Left colon (tissue), 2 donors: Measurements from ENCODE around the gene STXBP5. TPM values are rescaled to one million over a fixed set of nuclear protein-coding genes. Genes with fewer than 3 reads are reported as not detected.

ENCODE experiments used
- ATAC-seq: fragments of 200-7000 bp; cut with Tn5 transposase; one replicate; pipeline ENCODE4 v1.9.1; 2020; ENCODE audit warnings: mild to moderate bottlenecking, moderate library complexity
- DNase-seq, 2 donors: peaks; one replicate each; pipeline ENCODE4 v3.0.0-alpha.2; 2020
- intact Hi-C, 2 donors: fragments of 100-400 bp; cut with DNase I in 1 of 2; cut with micrococcal nuclease in 1 of 2; formaldehyde crosslinking; loops; one replicate each; pipeline versions ENCODE4 v1.11.2 to v1.14.0; 2022; cut with DNase I, micrococcal nuclease
- total RNA-seq, 2 donors: library from RNA; stranded (reverse); fragmentation: NEBNext Ultra II Directional; extraction: Animal tissue kit (Norgen Biotek cat#: 25700); gene quantifications; one replicate each; pipeline ENCODE4 v1.2.1, GENCODE V29; 2021
- donor health status: DM: no; HTN: no; CAD: no.
- donor health status: DM: yes; HTN: yes; CAD: no.

STXBP5 gene
- total RNA-seq, 2 donors from 2014 or later, result 58.0 to 86.1 TPM

DNA sequence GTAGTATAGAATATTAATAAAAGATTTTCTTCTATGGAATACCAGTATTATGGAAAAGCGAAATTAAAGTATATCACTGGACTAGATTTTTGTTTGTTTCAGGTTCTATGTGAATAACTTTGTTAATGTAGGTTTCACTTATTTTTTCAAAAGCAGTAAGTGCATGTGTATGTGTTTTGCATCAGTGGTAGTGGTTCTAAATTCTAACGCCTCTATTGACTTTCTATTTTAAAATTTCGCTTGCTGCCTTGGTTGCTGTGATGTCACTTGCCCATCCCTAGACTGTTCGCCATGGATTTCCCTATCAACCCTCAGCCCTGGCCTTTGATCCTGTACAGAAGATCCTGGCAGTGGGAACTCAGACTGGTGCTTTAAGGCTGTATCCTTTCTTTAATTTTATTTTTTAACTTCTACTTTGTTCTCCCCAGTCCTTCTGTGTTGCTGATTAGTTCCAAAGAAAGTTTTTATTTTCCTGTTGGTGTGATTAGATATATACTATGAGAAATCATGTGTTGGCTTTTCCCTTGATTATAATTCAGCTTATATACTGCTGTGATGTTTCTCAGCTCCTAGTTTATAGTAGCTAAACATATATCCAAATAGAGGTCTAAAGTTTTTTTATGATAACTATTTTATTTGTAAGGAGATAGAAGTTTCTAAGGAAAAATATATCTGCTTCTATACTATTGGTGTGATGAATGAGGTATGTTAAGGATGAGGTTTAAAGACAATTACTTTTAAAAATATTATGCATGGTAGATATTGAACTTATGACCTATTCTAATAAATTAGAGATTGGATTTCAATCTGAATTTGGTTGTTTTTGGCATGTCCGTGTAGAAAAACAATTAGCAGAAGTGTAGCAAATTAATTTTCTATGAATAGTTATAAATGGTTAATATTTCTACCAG is 1.7 kb downstream of the STXBP5 start:
- ATAC-seq (peak; percentile 38), DNase-seq (peak; percentile 45 to 66)
- intact Hi-C loops, result no loop called here

DNA sequence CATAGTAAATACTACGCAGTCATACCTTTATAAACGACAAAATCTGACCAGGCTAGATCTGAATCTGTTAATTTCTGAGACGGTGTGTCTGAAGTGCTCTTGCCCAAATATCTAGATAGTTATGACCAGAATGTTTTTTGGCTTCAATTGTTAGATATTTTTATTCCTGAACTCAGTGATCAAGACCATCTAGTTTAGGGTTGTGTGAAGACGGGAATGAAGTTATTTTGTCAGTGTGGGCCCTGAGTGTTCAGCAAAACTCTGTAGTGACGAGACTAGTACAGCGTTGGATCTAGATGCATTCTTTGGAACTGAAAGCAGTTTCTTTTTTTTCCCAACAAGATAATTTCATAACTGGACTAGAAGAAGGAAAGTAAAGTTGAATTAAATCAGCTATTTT is 3.1 kb downstream of the STXBP5 start:
- intact Hi-C loops, result no loop called here
- DNase-seq (no peak), ATAC-seq (no peak)

DNA sequence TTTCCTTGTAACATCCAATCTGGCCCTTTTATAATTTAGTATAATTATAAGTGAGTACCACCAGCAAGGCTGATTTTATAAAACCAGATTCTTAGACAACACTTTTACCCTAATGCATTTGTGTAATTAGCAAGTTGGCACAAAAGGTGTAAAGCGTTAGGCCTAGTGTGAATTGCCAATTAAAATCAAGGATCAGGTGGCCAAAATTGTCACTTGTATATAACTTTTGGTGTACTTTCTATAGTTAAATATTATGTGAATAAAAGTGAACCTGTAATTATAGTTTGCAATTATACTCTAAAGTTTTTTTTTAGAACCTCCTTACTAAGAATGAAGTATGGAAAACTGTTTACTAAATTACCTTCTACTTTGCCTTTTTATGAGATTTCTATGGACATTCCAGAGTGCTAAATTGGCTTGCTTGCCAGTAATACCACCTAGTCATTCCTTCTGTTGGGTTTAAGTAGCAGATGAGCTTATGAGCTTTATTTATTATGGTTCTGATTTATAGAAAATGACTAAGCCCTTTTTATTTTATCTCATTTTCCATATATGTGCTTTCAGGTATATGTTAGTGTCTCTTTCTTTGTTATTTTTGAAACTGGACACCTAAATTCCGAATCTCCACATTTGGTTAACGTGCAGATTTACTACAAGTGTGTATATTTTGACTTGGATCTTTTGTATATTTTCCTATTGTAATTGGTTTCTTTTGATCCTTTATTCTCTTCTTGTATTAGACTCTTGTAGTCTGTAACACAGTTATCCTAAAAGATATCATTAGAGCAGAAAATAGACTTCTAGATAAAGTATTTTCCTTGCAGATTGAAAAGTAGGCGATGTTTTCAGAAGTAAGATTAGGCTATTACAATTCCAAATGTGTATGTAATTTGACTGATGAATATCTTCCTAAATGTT is 3.9 kb downstream of the STXBP5 start:
- DNase-seq, result no peak
- intact Hi-C loops, result no loop called here
- no peak for ATAC-seq

DNA sequence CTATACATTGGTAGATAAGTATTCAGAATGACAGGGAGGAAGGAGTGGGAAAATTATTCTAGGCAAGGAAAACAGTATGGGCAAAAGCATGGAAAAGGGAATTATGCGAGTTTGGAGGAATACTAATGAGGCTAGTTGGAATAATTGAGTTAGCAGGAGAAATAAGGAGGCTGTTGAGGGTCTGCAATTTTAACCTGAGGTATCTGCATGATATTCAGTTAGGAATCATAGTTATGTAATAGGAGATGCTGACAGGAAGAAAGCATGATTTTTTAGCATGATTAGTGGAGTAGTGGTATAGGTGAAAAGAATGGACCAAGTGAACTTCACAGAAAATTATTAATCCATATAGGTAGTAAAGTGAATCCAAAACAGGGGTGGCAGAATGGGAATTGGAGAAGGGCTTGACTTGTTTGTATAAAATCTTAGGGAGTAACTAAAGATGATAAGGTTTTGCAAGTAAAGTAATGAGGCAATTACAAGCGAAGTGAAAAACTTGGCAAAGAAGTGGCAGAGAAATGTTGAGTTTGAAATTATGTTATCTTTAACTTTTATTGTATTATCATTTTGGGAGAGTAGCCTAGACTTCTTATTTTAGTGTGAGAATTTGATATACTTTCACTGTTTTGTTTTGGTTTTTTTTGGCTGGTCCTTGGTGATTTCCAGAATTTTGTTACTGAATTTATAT is 5.7 kb downstream of the STXBP5 start:
- ATAC-seq (no peak), DNase-seq (no peak)
- intact Hi-C loops, result no loop called here

DNA sequence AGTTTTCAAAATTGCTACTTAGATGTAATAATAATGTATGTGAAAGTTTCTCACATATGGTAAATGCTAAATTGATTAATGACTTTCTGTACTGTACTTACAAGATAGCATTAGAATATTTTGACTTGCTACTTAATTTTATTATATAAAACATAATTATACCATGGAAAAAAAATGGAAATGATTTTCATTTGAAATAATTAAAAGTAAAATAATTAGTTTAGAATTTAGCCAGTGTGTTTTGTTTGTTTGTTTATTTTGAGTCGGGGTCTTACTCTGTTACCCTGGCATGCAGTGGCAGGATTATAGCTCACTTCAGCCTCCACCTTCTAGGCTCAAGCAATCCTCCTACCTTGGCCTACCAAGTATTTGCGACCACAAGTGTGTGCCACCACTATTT is 7.1 kb downstream of the STXBP5 start:
- ATAC-seq (no peak), DNase-seq (no peak)
- intact Hi-C loops, result no loop called here

DNA sequence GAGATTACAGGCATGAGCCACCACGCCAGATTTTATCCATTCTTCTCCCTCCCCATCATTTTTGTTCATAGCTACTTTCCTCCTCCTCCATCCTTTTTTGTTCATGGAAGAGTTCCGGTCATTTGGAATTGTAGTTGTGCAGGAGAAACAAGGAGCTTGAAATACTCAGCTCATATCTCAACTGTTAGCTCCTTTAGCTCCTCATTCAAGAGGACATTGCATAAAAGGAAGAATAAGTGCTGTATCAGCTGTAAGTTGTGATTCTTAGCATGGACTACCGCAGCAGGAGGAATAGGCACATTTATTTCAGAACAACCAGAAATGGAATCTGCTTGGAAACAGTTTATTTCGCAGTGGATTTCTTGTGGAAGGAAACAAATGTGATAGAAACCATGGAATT is 7.6 kb downstream of the STXBP5 start:
- intact Hi-C loops, result no loop called here
- DNase-seq (no peak), ATAC-seq (no peak)

DNA sequence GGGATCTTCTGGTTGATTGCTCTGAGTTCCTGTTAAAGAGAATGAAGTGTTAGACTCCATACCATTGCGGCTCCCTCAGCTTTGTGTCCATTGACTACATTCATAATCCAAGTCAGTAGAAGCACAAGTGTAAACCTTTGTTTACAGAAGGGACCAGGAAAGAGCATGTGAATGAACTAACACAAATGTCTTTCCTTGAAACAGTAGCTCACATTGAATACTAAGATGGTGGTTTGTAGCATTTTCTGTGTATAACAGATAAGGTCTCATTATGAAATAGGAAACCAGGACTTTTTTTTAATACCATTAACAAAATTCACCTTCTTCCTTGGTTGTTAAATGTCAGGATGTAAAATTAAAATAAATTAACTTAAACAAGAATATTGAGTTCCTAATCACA is 8.4 kb downstream of the STXBP5 start:
- no peak for DNase-seq
- intact Hi-C loops, result no loop called here
- ATAC-seq, result peak; percentile 18

DNA sequence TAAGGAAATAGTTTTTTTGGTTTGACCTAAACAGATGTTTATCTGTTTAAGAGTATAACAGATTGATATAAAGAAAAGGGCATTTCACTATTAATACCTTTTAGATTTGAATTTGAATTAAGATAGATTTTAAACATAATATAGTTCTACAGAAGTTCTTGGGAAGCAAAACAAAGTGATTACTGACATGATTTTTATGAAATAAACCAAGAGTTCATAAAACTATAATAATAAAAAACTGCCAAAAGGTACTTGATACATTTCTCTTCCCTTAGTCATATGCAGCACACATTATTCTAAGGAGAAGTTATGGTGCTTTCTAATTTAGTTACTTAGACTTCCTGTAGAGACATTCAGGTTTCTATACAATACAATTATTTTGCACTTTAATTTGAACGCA is 9.6 kb downstream of the STXBP5 start:
- intact Hi-C loops, result no loop called here
- no peak for ATAC-seq
- no peak for DNase-seq

DNA sequence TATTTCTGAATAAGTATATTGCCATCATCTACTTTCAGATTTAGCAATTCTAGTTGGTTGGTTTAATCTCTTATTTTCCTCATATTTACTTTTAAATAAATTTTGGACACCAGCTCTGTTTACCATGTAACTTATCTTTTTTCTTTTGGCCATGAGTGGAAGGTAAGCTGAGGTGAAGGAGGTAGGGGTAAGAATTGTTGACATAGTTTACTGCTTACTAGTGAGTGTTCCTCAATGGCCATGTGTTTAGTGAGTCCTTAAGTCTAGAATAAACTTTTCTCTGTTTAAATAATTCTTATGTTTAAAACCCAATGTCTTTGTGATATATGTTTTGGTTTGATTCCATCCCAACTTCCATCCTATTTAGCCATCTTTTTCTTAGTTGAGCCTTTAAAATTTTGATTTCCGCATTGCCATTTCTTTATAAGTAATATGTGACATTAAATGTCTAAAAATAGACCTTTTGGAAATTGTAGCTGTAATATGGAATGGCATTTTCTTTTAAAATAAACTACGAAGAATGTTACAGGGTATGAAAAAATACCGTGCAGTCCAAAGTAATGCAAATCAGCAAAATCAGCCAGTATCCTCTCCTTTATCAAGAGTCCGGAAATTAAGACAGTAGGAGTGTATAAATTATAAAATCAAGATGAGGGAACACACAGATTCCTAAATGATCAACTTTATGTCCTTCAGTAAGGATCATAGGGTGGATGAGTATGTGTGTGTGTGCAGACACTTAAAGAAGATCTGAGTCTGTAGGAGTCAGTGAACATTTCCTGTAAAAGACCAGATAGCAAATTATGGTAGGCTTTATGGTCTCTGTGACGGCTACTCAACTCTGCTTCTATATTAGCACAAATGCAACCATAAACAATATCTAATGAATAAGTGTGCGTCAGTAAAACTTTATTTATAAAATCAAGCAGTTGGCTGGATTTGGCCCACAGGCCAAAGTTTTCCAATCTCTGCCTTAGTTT is 10.3 kb downstream of the STXBP5 start:
- intact Hi-C loops, result no loop called here
- DNase-seq (no peak), ATAC-seq (no peak)

DNA sequence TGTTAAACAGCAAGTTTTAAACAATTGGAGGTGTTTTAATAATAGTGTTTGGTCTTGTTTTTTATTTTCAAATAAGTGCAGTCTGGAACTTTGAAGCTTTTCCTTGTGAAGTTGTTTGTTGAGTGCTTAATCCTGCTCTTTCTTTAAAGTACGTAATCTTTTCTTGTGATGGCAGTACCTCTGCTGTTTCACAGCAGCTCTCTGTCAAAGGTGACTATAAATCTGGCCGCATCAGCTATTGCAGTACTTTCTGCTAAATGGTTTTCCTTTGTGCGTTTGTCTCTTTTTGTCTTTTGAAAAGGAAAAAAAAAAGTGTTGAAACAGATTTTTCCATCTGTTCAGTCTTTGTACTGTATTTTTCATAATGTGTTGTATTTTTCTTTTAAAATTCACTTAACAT is 12.7 kb downstream of the STXBP5 start:
- ATAC-seq (no peak), DNase-seq (no peak)

DNA sequence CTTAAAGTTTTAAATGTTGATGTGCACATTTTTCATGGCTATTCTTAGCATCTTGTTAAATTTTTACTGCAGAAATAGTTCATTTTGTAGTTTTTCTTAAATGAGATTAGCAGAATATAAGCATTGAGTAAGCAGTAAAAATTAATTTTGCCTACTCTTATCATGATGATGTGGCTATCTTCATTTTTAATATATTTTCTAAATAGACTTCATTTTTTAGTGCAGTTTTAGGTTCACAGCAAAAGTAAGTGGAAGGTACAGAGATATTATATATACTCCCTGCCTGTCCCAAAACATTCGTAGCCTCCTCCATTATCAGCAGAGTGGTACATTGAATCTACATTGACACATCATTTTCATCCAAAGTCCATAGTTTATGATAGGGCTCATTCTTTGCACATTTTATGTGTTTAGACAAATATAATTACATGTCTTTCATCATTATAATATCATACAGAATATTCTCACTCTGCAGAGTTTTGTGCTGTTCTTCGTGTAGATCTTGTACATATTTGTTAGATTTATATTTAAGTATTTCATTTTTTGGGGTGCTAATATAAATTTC is 13.7 kb downstream of the STXBP5 start:
- DNase-seq (no peak), ATAC-seq (peak; percentile 86)
- intact Hi-C loops, result no loop called here

More for the DNA sequence above, 12.7 kb downstream of the STXBP5 start:
- intact Hi-C loops, result no loop called here

DNA sequence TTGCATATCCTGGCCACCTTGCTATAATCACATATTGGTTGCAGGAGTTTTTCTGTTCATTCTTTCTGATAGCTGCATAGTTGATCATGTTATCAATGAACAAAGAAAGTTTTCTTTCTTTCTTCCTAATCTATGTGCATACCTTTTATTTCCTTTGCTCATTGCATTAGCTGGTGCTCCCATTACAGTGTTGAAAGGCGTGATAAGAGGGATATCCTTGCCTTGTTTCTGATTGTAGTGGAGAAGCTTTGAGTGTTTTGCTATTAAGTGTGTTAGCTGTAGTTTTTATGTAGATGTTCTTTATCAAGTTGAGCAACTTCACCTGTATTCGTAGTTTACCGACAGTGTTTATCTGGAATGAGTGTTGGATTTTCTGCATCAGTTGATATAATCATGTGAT is 14.6 kb downstream of the STXBP5 start:
- ATAC-seq, result no peak

DNA sequence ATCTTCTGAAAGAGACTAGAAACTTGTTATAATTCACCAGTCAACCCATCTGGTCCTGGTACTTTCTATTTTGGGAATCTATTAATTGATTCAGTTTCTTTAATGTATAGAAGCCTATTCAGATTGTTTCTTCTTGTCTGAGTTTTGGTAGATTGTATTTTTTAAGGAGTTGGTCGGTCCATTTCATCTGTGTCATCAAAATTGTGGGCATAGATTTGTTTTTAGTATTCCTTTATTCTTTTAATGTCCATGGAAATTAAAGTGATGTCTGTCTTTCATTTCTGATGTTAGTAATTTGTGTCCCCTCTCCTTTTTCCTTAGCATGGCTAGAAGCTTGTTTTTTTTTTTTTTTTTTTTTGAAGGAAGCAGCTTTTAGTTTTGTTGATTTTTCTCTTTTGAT is 15.2 kb downstream of the STXBP5 start:
- intact Hi-C loops, result no loop called here
- DNase-seq (no peak), ATAC-seq (no peak)

More for the DNA sequence above, 14.6 kb downstream of the STXBP5 start:
- intact Hi-C loops, result no loop called here
- no peak for DNase-seq

DNA sequence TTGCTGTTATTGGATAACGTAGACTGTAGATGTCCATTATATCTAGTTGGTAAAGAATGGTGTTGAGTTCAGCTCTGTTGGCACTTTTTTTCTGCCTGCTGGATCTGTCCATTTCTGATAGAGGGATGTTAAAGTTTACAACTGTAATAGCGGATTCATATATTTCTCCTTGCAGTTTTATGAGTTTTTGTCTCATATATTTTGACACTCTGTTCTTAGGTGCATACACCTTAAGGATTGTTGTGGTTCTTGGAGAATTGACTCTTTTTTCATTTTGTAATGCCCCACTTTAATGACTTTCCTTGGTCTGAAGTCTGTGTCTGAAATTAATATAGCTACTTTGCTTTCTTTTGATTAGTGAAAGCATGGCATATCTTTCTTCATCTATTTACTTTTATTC is 16.1 kb downstream of the STXBP5 start:
- no peak for ATAC-seq
- intact Hi-C loops, result no loop called here
- DNase-seq, result no peak

DNA sequence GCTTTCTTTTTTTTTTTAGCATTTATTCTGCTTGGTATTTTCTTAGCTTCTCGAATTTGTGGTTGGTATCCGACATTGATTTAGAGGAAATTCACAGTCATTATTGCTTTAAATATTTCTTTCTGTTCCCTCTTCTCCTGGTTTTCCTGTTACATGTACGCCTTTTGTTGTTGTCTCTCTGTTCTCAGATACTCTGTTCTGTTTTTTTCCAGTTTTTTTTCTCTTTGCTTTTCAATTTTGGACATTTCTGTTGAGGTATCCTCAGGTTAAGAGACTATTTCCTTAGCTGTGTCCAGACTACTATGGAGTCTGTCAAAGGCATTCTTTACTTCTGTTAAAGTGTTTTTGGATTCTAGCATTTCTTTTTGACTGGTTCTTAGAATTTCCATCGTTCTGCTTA is 17.5 kb downstream of the STXBP5 start:
- no peak for DNase-seq
- intact Hi-C loops, result no loop called here

DNA sequence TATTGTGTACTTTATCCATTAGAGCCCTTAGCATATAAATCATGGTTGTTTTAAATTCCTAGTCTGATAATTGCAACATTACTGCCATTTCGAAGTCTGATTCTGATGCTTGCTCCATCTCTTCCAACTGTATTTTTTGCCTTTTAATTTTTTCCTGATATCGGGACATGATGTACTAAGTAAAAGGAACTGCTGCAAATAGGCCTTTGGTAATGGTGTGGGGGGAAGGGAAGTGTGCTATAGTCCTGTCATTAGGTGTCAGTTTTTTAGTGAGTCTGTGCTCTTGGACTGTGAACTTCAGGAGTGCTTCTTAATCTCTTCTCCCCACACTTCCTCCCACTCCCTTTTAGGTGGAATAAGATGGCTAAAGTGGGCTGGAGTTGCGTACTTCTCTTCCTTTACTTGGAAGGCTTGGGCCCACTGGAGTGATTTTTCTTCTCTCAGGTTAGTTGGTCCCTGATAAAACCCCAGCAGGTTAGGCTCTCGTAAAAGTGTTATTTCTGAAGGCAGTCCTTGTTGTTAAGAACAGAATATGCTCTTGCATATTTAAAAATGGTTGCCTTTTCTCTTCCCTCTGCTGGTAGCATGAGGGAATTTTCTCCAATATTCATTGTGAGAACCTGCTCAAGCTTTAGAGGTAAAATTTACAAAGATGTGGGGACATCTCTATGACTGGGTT is 18.1 kb downstream of the STXBP5 start:
- ATAC-seq, result peak; percentile 61
- DNase-seq, result no peak
- intact Hi-C loops, result no loop called here

More for the DNA sequence above, 17.5 kb downstream of the STXBP5 start:
- ATAC-seq, result no peak

DNA sequence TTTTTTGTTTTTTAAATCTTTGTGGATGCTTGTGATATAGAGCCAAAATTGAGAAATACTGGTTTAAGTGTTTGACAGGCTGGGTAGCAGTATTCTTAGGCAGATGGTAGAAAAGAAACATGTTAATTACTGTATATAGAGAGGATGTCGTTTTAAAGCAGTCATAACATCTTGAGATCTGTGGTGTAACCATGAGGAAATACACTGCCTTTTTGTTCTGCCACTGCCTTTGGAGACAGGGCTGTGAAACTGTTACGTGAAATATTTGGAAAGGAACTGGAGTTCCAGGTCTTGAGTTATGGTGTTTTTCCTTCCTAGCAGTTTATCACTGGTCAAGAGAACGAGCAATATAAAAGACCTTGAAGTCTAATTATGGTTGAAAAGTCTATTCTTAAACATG is 19.5 kb downstream of the STXBP5 start:
- intact Hi-C loops, result no loop called here
- peak; percentile 62 for ATAC-seq
- no peak for DNase-seq
